ENCODE measurements around the gene CYP2J2.
A peak's percentile ranks its signal among the peaks of the same experiment; 100 is the strongest.
"Not testable (repeated sequence)": the region's sequence is repeated elsewhere in the genome, so short reads cannot be mapped to it uniquely, and the experiment has no call there.

CYP2J2 gene, protein sequence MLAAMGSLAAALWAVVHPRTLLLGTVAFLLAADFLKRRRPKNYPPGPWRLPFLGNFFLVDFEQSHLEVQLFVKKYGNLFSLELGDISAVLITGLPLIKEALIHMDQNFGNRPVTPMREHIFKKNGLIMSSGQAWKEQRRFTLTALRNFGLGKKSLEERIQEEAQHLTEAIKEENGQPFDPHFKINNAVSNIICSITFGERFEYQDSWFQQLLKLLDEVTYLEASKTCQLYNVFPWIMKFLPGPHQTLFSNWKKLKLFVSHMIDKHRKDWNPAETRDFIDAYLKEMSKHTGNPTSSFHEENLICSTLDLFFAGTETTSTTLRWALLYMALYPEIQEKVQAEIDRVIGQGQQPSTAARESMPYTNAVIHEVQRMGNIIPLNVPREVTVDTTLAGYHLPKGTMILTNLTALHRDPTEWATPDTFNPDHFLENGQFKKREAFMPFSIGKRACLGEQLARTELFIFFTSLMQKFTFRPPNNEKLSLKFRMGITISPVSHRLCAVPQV
- 0.12 to 0.80 (median 0.31) reads per million in 4 donors for total RNA-seq

DNA sequence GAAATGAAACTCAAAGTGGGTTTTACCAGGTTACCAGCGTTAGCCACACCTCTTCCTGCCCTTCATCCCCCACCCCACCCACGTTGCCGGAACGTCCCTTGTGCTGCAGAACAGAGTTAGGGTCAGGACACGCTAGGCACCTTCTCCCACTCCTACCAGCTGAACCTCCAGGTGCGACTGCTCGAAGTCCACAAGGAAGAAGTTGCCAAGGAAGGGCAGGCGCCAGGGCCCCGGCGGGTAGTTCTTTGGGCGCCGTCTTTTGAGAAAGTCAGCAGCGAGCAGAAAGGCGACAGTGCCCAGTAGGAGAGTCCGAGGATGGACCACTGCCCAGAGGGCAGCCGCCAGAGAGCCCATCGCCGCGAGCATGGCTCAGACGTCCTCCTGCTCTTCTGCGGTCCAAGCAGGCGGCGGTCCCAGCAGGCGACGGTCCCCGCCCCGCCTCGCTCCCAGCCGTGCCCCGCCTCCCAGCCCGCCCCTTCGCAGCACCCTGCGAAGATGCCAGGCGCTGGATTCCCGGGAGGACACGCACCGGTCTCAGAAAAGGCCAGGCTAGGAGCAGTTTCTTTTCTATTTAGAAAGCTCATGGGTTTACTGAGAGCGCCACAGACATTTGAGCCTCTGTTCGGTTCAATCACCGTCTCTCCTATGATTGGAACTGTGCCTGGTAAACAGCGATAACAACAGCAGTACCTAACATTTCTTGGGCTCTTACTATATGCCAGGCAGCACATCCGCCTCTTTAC lies at the start of gene CYP2J2:
Gene CYP2J2 (minus strand): TSS at position 393 of the 743 bp plus-strand sequence. CDS start 27 bp downstream, at position 366.
- peak in 4 of 5 donors; percentile 5 to 13 (median 10) for DNase-seq

DNA sequence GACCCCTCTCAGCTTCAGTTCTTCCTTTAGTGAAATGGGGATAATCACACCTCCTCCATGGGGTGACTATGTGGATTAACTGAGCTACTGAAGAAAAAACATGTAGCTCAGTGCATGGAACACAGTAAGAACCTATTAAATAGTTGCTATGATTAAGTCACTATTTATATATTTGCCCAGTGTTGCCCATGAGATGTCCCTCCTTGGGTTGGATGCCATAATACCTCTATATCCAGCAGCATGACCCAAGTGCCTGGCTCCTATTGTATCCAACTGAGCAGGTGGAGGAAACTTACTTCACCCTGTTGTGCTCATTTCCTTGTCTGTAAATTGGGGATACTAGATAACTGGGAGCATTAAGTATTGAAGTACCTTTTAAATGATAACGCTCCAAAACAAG lies 47.1 kb upstream of the CYP2J2 start:
- no peak for DNase-seq

DNA sequence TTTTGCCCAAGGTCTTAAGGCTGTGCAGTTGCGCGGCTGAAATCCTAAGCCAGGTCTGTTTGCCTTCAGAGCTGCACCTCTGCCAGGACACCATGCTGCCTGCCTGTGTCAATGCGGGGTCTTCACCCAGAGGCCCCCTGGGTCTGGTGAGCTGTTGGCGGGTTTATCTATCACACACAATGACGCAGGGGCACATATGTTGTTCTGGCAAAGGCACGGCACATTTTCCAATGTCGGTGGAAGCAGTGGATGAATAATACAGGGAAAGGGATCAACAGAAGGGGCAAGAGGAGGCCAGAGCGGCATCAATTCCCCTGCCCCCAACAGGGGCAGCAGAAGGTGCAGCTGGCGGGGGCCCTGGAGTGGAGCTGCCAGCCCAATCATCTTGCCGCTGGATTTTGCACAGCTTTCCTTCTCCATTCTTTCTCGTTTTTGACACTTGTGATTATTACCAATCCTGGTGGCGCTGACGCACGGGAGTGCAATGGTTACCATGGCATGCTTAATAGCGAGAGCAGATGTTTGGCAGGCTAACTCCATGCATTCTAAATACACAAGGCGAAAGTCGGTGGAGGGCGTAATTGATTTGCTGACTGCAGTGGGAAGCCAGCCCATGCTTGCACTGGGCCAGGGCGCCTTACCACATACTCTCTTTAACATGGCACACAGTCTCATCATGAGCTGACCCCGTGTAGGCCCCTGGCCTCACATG lies 45.8 kb upstream of the CYP2J2 start:
- DNase-seq: no peak

DNA sequence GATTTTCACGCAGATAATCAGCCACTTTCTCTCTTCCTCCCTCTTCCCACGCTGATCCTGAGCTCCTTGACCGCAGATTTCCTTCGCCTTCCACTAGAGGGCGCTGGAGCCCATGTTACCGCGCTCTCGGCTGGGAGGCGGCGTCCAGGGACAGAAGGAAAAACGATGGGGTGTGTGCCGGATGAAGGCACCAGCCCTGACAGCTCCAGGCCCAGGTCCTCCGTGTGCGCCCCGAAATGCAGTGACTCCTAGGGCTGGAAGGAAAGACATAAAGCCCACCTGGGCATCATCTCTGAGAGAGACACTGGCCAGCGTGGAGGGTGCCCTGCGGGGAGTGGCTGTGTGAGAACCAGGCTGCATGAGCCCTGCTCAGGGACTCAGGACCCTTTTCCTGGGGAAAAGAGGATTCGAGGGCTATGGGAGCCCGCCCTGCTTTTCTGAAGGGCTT lies 44.9 kb upstream of the CYP2J2 start:
- DNase-seq: peak in 3 of 5 donors; percentile 8 to 21 (median 10)

DNA sequence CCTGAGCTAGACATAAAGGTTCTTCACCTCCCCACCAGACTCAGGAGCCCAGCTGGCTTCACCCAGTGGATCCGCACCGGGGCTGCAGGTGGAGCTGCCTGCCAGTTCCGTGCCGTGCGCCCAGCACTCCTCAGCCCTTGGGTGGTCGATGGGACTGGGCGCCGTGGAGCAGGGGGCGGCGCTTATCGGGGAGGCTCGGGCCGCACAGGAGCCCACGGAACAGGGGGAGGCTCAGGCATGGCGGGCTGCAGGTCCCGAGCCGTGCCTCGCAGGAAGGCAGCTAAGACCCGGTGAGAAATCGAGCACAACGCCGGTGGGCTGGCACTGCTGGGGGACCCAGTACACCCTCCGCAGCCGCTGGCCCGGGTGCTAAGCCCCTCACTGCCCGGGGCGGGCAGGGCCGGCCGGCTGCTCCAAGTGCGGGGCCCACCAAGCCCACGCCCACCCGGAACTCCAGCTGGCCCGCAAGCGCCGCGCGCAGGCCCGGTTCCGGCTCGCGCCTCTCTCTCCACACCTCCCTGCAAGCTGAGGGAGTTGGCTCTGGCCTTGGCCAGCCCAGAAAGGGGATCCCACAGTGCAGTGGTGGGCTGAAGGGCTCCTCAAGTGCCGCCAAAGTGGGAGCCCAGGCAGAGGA lies 43.1 kb upstream of the CYP2J2 start:
- not testable (repeated sequence) for DNase-seq

DNA sequence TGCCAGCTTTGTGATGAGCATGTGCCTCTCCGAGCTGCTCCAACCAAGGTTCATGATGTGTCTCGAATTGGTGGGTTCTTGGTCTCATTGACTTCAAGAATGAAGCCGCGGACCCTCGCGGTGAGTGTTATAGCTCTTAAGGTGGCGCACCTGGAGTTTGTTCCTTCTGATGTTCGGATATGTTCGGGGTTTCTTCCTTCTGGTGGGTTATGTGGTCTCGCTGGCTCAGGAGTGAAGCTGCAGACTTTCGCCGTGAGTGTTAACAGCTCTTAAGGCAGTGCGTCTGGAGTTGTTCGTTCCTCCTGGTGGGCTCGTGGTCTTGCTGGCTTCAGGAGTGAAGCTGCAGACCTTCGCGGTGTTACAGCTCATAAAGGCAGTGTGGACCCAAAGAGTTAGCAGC lies 42.2 kb upstream of the CYP2J2 start:
- DNase-seq: not testable (repeated sequence)

DNA sequence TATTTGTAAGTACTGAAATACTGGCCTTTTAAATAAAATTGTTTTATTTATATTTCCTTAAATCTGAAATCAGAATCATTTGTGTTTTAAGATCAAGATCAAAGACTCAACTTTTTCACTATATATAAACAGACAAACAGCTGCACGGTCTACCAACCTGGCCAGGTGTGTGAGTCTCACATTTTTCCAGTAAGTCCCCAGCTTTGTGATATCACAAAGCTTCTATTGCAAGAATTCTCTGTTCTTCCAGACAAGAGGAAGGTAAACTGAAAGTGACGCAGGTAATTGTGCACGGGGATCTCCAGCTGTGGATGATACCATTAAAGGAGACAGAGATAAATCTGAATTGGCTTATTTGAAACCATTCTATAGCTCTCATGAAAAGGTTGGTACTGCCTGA lies 41.2 kb upstream of the CYP2J2 start:
- no peak for DNase-seq

DNA sequence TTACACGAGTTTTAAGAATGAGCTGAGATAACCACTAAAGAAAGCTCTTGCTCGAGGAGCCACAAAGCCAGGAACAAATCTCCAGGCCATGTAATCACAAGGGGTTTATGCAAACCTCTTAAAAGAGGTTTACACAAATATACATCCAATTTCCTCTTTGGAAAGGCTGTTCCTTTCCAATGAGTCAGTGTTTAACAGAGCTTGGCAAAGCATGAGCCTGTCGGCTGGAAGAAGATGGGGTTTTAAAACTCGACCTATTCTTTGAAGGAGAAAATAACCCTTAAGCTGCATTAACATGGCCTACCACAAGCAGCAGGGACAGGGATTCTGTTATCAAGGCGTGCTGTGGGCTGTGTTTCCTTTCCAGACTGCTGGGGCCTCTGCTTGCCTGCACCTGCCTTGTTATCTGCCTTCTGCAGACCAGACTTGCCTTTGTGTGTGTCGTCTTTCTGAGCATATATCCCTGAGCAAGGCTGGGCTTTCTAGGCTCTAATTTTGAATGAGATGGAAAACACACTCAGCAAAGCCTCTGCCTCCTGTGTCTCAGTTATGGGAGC lies 40.6 kb upstream of the CYP2J2 start:
- DNase-seq: no peak

DNA sequence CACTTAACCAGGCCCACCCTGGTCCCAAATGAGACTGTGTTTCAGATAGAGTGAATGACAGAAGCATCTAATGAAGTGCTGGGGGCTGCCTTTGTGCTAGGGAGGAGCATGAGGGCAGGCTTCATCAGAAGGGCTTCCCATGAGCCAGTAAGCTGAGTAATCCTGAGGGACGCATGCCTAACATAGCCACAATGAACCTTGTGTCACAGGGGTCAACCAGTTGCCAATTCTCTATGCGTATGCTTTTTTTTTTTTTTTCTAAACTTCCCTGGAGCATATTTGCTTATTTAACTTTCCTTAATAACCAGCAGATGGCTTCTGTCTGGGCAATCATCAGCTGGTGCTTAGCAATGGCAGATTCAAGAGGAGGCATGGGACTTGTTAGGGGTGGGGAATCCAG lies 25.5 kb upstream of the CYP2J2 start:
- no peak for DNase-seq

DNA sequence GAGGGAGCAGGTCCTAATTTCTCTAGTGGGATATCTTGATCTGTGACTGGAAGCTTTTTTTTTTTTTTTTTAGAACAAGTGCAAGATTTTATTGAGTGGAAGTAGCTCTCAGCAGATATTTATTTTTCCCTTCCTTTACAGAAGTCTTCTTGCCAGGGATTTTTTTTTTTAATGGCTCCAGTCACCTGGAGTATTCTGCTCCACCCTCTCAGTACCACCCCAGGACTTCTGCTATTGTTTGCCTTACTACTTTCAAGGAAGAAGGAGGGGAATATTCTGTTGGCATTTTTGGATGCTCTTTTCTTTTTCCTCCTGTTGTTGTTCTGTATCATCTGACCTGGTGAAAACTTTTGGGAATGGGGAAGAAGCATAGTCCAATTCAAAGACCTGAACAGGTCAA lies 23.1 kb upstream of the CYP2J2 start:
- no peak for DNase-seq

DNA sequence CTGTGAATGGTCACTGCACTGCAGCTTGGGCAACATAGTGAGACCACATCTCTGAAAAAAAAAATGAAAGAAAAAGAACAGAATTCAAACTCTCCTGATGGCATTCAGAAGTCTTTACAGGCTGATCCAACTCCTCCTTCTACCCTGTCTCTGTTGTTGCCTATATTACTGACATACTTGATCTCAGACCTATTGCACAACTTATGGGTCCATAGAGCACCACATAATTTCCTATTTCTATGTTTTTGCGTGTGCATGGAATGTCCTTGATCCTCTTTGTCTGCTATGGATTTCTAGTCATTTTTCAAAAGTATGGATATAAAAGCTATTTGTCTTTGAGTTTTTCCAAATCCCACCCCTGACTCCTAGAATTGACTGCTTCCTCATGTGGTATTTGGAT lies 22.4 kb upstream of the CYP2J2 start:
- no peak for DNase-seq

DNA sequence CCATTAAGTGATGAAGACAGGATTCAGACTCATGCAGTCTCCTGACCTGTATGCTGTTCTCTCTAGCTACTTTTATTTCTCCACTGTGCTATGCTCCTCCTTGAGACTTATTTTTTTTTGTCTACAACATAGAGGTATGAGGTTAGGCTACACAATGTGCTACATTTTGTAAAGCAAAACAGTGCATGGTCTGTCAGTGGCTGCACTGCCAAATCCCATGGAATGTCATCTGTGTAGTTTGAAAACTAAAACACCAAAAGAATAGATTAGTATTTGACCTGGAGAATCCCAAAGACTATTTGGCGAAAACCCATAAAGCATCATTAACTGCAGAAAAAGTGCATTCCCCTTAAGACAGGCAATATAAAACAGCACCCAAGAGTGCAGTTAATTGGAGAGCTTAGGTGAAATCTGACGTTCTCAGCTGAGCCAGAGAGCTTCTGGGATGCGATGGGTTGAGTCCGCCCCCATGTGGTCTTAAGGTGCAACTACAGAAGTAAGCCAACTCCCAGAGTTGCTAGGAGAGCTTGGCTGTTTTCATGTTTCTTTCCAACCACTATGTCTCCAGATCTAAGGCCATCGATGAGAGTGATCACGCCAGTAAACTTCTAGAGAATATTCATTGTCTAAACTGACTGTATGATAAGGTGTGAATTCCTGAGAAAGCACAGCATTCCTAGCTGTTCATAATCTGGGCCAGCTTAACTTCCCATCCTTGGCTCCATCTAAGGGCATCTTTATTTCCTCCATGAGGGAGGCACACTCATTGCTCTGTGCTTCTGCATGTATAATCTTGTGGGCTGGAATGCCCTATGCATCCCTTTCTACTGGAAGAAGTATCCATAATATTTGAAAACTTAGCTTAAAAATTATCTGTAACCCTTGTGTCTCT lies 20.7 kb upstream of the CYP2J2 start:
- peak in 4 of 5 donors; percentile 16 to 48 (median 26) for DNase-seq

DNA sequence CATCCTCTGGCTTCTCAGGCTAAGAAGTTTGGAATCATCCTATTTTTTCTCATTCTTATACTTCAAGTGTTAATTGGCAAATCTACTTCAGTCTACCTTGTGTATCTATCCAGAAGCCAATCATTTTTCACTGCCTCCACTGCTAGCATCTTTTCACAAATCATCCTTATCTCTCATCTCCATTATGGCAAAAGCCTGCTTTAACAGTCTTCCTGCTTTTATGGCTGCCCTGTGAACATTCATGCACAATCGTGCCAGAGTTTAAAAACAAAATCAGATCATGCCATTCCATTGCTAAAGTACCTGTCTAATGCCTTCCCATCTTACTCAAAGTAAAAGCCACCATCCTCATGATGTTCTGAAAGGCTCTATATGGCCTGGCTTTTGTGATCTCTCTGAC lies 19.2 kb upstream of the CYP2J2 start:
- DNase-seq: no peak

DNA sequence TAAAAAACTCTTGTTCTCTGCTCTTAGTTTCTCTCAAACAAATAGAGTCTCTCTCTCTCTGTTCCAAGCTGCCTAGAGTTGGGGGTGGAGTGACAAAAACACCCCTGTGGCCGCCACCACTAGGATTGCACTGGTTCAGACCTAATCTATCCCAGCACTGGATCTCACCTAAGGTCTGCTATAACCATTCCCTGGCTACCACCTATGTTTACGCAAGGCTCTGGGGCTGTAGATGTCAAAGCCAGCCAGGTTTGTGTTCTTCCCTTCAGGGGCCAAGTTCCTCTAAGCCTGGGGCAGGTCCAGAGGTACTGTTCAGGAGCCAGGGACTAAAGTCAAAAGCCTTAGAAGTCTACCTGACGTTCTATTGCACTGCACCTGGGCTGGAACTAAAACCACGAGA lies 12.8 kb upstream of the CYP2J2 start:
- no peak for DNase-seq

DNA sequence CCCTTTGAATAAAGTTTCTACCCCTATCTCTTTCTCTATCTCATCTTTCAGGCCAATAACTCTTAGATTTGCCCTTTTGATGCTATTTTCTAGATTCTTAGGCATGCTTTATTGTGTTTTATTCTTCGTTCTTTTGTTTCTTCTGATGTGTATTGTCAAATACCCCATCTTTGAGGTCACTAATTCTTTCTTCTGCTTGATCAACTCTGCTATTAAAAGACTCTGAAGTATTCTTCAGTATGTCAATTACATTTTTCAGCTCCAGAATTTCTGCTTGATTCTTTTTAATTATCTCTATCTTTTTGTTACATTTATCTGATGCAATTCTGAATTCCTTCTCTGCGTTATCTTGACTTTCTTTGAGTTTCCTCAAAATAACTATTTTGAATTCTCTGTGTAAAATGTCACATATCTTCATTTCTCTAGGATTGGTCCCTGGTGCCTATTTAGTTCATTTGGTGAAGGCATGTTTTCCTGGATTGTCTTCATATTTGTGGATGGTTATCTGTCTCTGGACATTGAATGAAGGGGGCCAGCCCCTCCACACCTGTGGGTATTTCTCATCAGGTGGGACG lies 11.2 kb upstream of the CYP2J2 start:
- no peak for DNase-seq

DNA sequence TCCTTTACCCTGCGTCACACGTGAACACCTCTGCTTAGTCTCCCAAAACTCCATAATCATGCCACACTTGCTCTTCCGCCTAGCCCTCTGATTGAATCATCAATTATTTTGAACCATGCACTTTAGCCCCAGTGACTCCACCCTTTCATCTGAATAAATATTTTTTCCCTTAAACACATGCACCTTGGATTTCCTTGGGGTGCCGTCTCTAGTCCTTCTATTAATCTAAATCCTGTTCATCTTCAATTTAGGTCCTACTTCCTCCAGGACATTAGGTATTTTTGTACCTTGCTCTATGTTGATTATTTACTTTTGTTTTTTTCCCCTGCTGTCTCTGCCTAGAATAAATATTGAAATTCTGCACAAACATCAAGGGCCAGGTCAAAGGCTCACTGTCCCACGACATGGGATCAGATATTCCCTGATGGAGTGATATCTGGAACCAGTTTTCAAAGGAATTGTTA lies 9.8 kb upstream of the CYP2J2 start:
- no peak for DNase-seq

DNA sequence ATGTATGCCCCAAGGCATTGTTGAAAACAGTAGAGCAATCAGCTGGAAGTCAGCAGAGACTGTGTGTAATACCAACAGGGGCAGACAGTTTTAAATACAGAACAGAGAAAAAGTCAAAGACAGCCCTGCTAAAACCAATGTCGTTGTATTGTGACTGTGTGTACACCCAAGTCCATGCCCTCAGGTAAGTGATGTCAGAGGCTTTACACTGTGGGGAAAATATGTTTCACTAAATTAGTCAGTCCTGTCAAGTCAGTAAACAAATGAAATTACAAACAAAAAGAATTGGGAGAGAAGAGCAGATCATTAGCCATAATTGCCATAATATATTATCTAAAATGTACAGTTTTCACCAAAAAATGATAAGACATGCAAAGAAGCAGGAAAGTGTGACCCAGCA lies 2.4 kb upstream of the CYP2J2 start:
- DNase-seq: no peak

DNA sequence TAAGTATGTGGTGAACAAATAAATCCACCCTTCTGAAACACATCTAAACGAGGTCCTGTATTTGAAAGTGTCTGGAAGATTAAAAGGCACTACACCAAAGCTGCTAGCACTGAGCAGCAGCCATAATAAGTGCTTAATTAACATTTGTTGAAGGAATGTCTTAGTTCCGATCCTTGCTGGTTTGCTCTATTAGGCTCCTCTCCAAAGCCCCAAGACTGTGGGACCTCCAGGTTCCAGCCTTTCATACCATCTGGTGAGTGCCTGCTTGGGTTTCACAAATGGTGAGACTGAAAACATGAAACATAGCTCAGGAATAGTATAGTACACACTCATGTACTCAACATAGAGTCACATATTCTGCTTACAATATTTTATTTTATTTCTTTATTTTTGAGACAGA lies 640 bp upstream of the CYP2J2 start:
- DNase-seq: no peak

DNA sequence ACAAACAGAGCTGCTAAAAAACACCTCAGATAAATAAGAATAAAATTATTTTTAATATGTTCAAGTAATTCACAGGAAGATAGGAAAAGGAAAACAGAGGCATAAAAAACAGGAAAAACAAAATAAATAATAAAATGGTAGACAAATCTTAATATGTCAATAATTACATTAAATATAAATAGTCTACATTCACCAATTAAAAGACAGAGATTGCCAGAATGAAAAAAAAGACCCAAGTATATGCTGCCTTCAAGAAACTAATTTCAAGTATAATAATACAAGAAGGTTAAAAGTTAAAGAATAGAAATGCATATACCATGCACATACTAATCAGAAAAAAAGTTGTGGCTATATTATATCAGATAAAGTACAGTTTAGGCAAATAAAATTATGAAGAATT lies 1.9 kb downstream of the CYP2J2 start:
- DNase-seq: no peak

DNA sequence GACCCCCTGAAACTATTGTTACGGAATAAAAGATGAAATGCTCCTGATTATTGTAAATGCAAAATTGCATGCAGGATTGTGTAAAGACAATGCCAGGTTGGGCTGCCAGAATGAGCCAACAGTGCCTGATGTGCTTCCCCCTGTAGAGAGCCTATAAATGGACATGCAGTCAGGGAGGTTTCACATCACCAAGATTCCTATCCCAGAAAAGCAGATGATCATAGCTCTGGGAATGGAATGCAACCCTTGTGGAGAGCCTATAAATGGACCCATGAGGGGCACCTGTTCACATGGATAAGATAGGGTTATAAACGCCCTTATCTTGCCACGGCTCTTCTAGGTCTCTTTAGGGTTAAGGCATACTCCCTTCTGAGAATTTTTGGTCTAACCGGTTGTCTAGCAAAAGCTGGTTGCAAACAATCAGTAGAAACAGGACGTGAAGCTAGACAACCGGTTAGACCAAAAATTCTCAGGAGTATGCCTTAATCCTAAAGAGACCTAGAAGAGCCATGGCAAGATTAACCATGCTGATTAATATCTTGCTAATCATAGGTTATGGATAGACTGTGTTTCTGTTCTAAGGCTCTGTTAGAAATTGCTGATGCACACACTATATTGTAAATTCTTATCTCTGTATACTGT lies 5.2 kb downstream of the CYP2J2 start:
- DNase-seq: not testable (repeated sequence)

Measured in T-helper 1 cell (primary cell).